DMS53 treated with DMSO at 0.1 percent for 48 hours (cell line): ENCODE results near the gene TNFAIP1.
"Not testable (repeated sequence)": the region's sequence is repeated elsewhere in the genome, so short reads cannot be mapped to it uniquely, and the experiment has no call there.

ENCODE experiments used
- DNase-seq: peaks from one replicate; lab custom pipeline; 2025; ENCODE audit not compliant: unreplicated experiment; lab: John Stamatoyannopoulos, UW

TNFAIP1 gene

DNA sequence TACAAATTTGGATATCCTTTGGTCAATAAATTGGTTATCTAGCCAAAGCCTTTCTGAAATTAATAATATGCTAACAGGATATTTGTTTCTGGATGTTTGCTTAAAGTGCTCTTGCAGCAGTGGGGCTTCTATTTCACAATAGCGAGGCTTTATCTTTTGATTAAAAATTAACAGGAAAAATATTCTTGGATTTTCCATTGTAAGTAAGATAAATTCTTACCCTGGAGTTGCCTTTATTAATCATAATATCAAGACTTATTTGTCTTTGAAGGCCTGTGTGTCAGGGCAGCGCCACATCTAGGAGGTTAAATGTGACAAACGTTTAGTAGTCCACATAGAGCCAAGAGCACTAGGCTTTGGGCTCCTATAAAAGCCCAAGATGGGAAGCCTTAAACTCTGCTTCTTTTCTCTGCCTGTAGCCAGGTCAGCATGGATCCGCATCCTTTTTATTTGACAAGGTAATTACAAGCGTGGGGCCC, 11.3 kb upstream of the TNFAIP1 start:
- no peak for DNase-seq

DNA sequence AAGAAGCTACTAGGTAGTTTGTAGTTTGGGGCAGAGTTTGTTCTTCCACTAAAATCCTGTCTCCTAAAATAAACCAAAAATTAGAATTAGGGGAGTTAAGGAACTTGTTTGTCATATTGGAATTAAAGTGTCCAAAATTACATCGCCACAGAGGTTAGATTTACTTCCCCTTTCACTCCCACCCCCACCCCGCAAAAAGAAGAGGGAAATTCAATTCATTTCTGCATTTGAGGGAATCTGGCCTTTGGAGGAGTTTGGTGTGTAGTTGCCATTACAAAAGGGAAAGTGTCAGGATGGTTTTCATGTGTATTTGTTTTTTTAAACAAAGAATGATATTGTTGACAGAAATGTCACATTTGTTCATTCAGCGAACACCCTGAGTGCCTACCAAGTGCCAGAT, 10.8 kb upstream of the TNFAIP1 start:
- no peak for DNase-seq

DNA sequence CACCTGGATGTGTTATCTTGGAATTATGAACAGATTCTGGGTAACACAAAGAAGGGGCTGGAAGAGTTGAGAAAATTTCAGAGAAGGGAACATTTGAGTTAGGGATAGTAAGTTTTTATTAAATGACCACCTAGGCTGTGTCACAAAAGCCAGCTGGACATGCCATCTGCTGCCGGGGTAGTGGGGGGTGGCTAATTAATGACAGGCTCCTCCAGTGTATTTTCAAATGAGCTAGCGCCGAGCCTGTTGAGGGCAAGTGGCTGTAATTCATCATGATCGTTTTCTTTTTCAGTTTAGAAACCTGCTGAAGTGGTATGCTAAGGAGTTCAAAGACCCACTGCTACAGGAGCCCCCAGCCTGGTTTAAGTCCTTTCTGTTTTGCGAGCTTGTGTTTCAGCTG, 10.3 kb upstream of the TNFAIP1 start:
- no peak for DNase-seq

DNA sequence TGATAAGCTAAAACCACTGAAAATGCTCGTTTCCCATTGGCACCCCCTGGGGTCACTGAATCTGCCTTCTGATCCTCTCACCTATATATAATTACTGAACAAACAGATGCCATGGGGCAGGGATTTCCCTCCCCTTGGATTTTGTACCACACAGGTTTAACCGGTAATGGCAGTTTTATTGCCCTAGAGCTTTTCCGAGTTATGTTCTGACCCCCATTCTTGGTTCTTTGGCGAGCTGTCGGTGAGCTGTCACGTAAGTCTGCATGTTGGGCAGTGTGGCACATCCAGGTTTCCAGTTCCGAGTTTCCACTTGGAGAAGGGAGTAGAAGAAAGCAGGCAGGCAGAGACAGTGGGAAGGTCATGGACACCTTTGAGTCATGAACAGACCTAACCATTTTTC, 9.4 kb upstream of the TNFAIP1 start:
- no peak for DNase-seq

DNA sequence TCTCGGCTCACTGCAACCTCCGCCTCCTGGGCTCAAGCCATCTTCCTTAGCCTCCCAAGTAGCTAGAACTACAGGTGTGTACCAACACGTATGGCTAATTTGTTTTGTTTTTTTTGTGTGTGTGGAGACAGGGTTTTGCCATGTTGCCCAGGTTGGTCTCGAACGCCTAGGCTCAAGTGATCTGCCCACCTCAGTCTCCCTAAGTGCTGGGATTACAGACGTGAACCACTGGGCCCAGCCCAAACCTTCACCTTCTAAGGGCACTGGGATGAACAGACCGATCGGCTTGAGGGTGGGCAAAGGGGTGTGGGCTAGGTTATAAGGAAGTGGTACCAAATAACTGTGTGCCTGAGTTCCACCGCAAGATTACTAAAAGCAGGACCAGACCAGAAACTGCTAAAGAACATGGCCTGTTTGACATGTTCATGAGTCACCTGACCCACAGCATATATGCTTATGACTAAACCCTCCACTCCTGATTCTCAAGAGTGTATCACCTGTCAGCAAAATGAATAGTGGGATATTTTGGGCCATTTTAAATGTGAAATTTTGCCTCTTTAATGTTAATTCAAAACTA, 8.4 kb upstream of the TNFAIP1 start:
- peak; percentile 7 for DNase-seq

DNA sequence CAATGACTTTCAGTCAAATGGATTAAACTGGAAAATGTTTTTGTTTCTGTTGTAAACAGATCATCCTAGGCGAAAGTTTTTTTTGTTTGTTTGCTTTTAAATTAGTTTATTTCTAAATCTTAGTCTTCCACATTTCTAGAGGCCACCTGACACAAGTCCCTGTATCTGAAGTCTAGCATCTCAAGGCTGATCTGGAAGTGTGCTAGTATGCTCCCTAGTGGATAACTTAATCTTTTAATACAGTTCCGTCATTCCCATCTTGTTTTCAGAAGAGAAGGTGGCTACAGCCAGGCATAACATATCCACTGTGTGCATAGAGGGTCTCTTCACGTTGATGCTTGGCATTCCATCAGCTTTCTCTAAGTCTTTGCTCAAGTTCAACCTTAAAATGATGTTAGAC, 7.9 kb upstream of the TNFAIP1 start:
- no peak for DNase-seq

DNA sequence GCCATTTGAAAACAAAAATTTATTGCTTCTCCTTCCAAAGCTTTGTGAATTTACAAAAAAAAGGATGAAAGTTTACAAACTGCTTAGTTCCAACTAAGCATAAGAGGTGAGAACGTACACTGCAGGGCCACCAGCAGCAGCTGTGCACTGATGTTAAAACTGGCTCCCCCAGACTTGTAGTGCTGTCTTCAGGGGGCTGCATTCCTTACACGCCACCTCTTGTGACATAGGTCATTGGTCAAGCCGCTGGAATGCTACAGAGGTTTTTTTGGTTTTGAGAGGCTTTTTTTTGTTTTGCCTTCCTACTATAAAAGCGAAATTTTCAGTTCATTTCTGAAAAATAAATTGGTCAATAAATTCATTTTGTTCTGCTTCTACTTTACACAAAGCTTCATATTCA, 7.2 kb upstream of the TNFAIP1 start:
- no peak for DNase-seq

DNA sequence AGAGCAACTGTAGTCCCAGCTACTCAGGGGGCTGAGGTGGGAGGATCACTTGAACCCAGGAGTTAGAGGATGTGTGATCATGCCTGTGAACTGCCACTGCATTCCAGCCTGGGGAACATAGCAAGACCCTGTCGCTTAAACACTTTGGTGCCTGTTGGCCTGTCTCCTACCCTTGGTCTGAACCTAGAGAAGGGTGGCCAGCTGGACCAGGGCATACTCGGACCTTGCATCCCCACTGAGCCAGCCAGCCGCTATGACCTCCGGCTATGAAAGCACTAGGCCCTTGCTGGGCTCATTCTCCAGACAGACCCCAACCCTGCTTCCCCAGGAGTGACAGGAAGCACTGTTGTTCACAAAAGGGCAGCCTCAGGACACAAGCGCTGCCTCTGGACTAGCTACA, 4.9 kb upstream of the TNFAIP1 start:
- no peak for DNase-seq

DNA sequence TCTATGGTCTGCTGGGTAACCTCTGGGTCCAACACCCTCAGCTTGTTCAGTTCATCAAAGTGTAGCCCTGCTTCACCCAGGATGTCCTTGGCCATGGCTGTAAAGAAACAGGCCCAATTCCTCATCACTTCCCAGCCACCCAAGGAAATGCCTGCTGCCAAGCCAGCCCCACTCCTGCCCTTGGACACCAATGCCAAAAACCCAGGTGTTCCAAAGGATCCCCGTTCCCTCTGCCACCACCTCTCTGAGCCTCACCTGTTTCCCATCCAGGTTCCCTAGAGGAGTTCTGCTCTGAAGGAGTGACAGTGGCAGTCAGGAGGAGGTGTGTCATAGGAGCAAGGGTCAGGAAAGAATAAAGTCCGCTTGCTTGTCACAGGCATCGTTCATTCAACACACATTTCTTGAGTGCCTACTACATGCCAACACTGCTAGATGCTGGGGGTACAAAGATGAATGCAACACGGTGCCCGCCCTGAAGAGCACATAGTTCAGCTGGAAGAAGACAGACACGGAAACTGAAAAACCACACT, 3.6 kb upstream of the TNFAIP1 start:
- DNase-seq, result no peak

DNA sequence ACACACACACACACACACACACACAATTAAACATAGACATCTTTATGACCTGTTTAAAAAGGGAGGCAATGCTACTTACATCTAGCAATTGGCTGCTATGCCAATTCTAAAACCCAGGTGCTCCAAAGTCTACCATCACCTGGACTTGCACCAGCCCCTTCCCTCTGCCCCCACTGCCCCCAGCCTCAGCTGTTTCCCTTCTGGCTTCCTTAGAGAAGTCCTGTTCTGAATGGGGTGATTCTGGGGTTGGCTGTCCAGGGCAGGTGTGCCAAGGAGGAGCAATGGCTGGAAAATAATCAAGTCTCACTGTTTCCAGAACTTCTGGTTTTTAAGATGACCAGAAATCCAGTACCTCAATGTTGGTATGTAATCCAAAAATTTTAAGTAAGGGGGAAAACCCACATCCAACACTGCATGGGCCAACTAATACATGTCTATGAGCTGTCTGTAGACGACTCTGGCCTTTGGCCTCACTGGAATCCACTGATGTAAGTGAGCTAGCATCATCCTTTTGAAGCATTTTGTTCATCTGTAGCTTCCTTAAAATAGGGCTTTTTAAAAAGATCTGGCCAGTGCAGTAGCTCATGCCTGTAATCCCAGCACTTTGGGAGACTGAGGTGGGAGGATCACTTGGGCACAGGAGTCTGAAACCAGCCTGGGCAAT, 2.3 kb upstream of the TNFAIP1 start:
- no peak for DNase-seq

DNA sequence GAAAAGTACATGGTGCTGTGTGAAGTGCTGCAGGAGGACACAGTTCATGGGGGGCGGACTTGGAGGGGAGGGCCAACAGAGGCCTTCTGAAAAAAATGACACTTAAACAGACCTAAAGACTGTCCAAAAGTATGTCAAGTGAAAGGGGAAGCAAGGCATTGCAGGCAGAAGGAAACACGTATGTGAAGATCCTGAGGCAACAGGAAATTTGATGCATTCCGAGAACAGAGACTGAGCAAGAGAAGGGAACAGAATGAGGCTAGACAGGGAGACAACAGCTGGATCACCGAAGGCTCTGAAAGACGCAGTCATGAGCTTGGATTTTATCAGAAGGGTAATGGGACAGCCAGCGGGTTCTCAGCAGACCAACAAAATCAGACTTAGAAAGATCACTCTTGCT, 1.4 kb upstream of the TNFAIP1 start:
- DNase-seq, result no peak

DNA sequence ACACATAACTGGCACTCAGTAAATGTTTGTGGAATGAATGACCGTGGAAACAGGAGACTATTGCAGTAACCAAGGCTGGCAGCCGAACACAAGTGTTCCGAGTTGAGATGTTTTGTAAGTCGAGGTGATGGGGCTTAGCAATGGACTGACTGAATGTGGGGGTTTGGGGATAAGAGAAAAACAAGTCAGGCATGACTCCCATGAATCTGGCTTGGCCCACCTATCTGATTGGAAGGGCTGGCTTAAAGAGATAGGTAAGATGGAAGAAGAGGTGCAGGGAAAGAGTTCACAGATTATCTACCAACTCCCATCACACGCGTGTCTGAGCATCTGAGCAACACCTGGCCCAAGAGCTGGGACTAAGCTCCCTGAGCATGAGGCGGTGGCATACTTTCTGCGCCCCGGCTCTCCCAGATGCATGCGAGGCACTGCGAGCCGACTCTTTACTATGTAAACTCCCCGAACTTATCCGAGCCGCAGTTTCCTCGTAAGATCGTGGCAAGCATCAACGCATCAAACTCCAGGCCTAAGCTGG, 828 bp upstream of the TNFAIP1 start:
- no peak for DNase-seq

DNA sequence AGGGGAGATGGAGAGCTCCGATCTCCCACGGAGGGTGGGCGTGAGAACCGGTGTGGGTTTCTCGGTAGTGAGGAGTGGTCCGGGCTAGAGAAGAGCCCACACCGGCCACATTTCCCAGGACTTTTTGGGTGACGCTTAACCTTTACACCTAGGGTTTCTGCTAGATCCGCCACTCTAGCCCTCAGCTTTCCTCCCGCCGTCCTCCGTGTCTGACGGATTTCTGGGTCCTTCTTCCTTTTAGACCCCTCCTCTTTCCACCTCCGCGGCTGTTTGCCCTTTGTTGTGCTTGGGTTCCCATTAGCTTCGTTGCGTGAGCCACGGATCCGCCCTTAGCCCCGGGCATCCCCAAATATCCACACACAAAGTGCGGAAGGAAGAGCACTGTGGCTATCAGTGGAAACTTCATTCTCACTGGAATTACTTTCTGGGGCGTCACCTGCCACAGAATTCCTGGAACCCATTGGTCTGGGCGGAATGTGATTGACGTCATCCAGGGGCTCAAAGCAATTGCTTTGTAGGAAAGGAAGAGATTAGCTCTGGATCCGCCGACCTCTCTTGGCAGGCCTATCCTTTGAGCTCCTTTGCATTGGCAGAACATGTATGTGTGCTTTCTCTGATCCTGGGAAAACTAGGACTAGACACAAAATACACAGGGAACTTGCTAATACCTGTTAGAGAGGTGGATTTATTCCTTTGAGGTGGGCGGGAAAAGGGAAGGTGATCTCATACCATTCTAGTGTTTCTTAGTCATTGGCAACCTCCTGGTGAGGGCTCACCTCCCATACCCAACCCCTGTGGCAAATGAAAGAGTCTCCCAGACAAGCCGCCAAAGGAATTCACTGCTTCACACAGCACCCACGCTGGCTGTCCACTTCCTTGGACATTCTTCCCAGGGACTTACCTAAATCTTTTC, 654 bp downstream of the TNFAIP1 start:
- DNase-seq, result peak; percentile 8

DNA sequence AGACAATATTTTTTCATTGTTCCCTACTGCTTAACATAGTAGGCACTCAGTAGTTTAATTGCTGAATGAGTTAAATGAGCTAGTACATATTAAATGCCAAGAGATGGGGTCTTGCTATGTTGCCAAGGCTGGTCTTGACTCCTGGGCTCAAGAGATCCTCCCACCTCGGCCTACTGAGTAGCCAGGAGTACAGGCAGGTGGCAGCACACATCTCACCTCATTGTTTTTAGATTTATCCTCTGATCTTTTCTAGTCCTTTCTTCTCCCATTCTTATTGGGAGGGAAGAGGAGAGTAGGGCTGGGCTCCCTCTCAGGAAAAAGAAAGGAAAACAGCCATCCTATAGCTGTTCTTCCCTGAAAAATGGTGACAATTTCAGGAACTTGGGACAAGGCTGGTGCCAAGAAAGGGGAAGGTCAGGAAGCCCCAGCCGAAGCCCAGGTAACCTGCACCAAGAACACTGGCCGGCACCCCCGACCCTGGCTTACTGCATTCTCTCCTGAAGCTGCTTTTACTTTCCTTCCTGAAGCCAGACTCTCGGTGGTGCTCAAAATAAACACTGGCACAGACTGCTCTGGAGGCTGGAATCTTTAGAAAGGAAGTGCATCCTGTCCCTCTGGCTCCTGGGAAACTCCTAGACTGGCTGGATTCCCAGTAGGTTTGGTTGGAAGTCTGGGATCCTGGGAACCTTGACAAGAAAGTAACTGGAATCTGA, 2.7 kb downstream of the TNFAIP1 start:
- no peak for DNase-seq

DNA sequence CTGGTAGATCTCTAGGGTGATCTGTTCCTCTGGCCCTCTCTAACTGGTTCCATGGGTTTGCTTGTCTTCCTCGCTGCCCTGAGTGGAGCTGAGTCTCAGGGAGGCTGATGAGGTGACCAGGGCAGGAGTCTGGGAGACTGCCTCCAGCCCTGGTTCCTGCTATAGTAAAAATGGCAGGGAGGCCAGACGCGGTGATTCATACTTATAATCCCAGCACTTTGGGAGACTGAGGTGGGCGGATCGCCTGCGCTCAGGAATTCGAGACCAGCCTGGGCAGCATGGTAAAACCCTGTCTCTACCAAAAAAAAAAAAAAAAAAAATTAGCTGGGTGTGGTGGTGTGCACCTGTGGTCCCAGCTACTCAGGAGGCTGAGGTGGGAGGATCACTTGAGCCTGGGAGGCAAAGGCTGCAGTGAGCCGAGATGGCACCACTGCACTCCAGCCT, 3.2 kb downstream of the TNFAIP1 start:
- DNase-seq, result not testable (repeated sequence)

DNA sequence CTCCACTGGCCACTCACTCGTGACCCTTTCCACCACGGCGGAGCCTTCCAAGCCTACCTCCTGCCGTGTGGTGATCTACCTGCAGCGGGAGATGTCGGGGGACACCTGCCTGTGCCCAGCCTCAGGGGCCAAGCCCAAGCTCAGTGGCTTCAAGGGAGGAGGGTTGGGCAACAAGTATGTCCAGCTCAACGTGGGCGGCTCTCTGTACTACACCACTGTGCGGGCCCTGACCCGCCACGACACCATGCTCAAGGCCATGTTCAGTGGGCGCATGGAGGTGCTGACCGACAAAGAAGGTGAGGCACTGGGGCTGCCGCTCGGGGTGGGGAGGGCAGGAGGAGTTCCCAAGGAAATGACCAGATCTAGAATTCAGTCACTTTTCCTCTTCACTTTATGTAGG, 3.9 kb downstream of the TNFAIP1 start:
- no peak for DNase-seq

DNA sequence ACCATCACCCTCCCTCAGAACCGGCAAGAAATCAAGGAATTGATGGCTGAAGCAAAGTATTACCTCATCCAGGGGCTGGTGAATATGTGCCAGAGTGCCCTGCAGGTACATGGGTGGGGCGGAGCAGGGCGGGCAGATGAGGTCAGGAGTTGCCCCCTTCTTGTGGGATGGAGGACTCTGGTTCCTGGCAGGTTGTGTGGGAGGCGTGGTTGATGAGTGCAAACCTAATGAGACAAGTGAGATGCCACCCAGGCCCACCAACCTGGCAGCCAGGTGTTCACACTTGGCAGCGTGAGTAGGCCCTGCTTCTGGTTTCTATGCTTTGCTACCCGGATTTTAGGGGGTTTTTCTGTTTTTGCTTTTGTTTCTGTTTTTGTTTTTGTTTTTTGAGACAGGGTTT, 4.8 kb downstream of the TNFAIP1 start:
- DNase-seq, result no peak

DNA sequence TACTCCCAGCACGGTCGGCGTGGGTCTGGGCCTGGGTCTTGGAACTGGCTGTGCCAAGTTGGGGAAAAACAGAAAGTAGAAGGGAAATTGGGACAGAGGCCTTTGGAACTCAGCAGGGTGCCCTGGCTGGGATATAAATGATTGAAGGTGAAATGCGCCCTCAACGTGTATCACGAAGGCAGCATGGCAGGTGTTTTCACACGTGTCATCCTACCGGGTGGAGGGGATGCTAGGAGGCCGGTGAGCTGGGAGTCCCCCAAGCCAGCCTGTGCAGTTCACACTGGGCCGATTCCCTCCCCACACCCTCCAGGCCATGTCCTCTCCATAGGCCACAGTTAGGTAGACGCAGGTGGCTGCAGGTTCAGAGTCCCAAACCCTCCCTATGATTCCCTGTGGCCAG, 6.0 kb downstream of the TNFAIP1 start:
- no peak for DNase-seq

DNA sequence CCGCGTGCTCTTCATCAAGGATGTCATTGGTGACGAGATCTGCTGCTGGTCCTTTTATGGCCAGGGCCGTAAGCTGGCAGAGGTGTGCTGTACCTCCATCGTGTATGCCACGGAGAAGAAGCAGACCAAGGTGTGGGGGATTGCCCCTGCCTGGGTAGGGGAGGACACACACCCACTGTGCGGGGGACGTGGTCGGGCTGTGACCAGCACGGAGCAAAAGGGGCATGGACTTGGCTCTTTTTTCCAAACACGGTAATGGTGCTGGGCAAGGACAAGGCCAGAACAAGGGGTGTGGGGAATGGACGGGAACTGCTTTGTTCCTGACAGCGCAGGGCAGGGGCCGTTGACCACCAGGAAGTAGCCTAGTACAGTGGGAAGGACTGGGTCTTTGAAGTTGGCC, 6.8 kb downstream of the TNFAIP1 start:
- DNase-seq, result no peak

DNA sequence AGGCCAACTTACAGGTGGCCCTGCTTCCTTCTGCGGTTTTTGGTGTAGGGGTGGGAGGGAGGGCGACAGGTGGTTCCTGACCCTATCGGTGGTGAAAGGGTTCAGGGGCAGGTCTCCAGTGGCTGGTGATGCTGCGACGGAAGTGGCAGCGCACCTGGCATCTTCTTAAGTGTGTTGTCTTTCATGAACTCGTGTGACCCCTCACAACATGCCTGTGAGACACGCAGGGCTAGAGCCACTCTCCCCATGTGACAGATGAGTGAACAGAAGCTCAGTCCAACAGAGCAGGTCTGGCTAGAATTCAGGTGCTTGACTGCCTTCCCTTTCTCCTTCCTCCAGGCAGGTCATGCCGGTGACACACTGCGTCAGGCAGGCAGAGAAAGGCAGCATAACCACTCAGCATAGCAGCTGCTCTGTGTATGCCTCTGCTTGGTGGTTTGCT, 8.0 kb downstream of the TNFAIP1 start:
- no peak for DNase-seq

DNA sequence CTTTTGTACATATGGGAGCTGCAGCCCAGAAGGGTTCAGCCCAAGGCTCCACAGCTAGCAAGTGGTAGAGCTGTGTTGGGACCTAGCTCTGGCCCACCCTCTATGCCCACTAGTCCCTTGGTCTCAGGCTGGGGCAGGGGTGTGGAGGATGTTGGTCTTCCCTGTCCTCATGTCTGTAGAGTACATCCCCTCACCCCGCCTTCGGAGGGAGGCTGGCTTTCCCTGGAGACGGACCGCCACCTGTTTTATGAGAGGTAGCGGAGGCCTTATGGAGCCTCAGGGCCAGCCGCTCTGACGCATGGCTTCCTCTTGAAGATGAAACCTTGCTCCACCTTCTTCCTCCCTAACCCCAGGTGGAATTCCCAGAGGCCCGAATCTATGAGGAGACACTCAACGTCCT, 8.4 kb downstream of the TNFAIP1 start:
- no peak for DNase-seq
